Activated CD4-positive, alpha-beta T cell treated with anti-CD3 and anti-CD28 coated beads for 48 hours (primary cell): ENCODE data around the gene RCE1.

Experiments used
- DNase-seq: peaks from one replicate; pipeline ENCODE4 v3.0.0-alpha.2; 2020

Gene RCE1

DNA sequence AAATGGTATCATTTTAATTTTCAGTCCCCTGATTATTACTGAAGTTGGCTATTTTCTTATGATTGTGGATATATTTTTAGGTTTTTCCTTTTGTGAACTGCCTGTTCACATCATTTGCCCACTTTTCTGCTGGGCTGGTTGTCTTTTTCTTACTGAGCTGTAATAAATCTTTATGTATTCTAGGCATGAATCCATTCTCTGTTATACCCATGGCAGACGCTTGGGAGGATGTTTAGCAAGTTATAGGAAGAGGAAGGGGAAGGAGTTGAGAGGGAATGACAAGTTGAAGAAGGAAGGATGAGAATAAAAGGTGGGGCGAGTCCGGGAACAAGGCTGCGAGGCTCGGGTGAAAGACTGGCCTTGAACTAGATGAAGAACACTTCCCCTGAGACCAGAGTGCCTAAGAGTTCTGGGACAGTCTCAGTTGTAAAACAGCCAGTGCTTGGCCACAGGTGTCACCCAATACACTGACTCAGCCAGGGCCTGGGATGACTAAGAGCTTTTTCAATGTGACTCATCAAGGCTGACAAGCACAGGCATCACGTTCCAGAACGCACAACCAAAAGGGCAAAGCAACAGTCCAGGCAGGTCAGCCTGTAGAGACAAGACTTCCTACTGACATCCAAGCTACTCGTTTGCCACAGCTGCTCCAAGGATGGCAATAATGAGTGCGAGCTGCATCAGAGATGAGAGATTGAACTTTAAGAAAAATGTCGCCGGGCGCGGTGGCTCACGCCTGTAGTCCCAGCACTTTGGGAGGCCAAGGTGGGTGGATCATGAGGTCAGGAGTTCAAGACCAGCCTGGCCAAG is 48.8 kb downstream of the RCE1 start:
- peak; percentile 83 for DNase-seq

GRCh38 chr11:66892911-66893310 is 49.7 kb downstream of the RCE1 start:
- no peak for DNase-seq

GRCh38 chr11:66894141-66894540 is 50.9 kb downstream of the RCE1 start:
- DNase-seq: no peak
